Type B pancreatic cell (in vitro differentiated cells): ENCODE results near the gene RIPK3. TPM values are rescaled to one million over a fixed set of nuclear protein-coding genes. Genes with fewer than 3 reads are reported as not detected.

ENCODE experiments used
- DNase-seq: peaks from one replicate; pipeline ENCODE4 v3.0.0; 2021; ENCODE audit warnings: mixed read lengths; ENCODE audit not compliant: unreplicated experiment; ENCODE audit errors: extremely low spot score
- H3K27ac Mint-ChIP-seq: 2 replicates; pipeline ENCODE4 v1.8.0; 2021; ENCODE audit warnings: mild to moderate bottlenecking, mixed read lengths
- H3K27me3 Mint-ChIP-seq: 2 replicates; pipeline ENCODE4 v1.8.0; 2021; ENCODE audit warnings: mixed read lengths
- H3K36me3 Mint-ChIP-seq: 2 replicates; pipeline ENCODE4 v1.8.0; 2021; ENCODE audit warnings: mixed read lengths
- H3K4me1 Mint-ChIP-seq: one replicate; pipeline ENCODE4 v1.8.0; 2021; ENCODE audit warnings: mixed read lengths; ENCODE audit not compliant: unreplicated experiment
- H3K4me3 Mint-ChIP-seq: 2 replicates; pipeline ENCODE4 v1.8.0; 2021; ENCODE audit warnings: mild to moderate bottlenecking, mixed read lengths
- H3K9me3 Mint-ChIP-seq: 2 replicates; pipeline ENCODE4 v1.8.0; 2021; ENCODE audit warnings: mixed read lengths
- total RNA-seq: library from RNA; stranded (reverse); gene quantifications from 2 replicates; pipeline ENCODE4 v1.2.1, GENCODE V29; 2021; ENCODE audit warnings: low replicate concordance
- TF ChIP-seq, protein P1 (sequence below): fragments of 200-600 bp; sonication (generic); conservative IDR thresholded peaks from 2 replicates; pipeline ENCODE4 v1.5.0; 2021; ENCODE audit warnings: antibody characterized with exemption, mild to moderate bottlenecking

RIPK3 gene
- total RNA-seq, 1 donor from 2014 or later, result 5.6 TPM

GRCh38 chr14:24364841-24365240 lies 25.1 kb upstream of the RIPK3 start:
- Mint-ChIP-seq H3K36me3 (no peaks in the 10 kb centered on the region), H3K27ac (no peak overlapping the region), H3K9me3 (no peaks in the 10 kb centered on the region), H3K27me3 (peaks cover 13% of the 10 kb centered on the region), H3K4me1 (peaks cover 15% of the 10 kb centered on the region), H3K4me3 (no peak overlapping the region)
- TF ChIP-seq, protein P1, sequence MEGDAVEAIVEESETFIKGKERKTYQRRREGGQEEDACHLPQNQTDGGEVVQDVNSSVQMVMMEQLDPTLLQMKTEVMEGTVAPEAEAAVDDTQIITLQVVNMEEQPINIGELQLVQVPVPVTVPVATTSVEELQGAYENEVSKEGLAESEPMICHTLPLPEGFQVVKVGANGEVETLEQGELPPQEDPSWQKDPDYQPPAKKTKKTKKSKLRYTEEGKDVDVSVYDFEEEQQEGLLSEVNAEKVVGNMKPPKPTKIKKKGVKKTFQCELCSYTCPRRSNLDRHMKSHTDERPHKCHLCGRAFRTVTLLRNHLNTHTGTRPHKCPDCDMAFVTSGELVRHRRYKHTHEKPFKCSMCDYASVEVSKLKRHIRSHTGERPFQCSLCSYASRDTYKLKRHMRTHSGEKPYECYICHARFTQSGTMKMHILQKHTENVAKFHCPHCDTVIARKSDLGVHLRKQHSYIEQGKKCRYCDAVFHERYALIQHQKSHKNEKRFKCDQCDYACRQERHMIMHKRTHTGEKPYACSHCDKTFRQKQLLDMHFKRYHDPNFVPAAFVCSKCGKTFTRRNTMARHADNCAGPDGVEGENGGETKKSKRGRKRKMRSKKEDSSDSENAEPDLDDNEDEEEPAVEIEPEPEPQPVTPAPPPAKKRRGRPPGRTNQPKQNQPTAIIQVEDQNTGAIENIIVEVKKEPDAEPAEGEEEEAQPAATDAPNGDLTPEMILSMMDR, result no peak
- DNase-seq, result no peak

- H3K4me3 Mint-ChIP-seq, result no peak overlapping the region
- peaks cover 15% of the 10 kb centered on the region for H3K4me1 Mint-ChIP-seq
- TF ChIP-seq, protein P1, result no peak
- no peaks in the 10 kb centered on the region for H3K9me3 Mint-ChIP-seq
- peaks cover 17% of the 10 kb centered on the region for H3K27me3 Mint-ChIP-seq
- DNase-seq, result no peak
- H3K36me3 Mint-ChIP-seq, result no peaks in the 10 kb centered on the region
- H3K27ac Mint-ChIP-seq, result no peak overlapping the region
Measured at GRCh38 chr14:24363401-24363800, 23.6 kb upstream of the RIPK3 start.

DNA sequence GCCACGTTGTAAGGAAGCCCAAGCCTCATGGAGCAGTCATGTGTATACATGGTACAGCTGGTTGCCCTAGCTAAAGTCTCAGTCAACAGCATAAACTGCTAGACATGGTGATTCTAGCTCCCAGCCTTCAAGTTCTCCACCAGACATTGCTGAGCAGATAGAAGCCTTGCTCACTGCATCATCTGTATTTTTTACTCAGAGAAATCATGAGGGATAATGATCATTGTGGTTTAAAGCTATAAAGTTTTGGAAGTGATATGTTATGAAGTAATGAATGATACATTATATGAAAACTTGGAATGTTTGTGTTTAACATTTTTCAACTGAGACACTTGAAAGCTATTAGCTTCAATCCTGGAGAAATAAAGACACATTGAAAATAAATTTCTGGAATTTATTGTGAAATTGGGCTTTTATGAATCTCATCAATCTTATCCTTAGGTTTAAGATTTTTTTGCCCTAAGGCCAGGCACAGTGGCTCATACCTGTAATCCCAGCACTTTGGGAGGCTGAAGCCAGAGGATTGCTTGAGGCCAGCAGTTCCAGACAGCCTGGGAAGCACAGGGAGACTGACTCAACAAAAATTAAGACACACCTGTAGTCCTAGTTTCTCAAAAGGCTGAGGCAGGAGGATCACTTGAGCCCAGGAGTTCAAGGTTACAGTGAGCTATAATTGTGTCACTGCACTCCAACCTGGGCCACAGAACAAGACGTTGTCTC lies 22.6 kb upstream of the RIPK3 start:
- peaks cover 9% of the 10 kb centered on the region for H3K4me1 Mint-ChIP-seq
- no peaks in the 10 kb centered on the region for H3K9me3 Mint-ChIP-seq
- H3K27ac Mint-ChIP-seq, result no peak overlapping the region
- no peak for DNase-seq
- H3K27me3 Mint-ChIP-seq, result peaks cover 18% of the 10 kb centered on the region
- TF ChIP-seq, protein P1, result no peak
- no peaks in the 10 kb centered on the region for H3K36me3 Mint-ChIP-seq
- no peak overlapping the region for H3K4me3 Mint-ChIP-seq

- no peak for DNase-seq
- TF ChIP-seq, protein P1, result no peak
- Mint-ChIP-seq H3K4me1 (peaks cover 7% of the 10 kb centered on the region), H3K9me3 (no peaks in the 10 kb centered on the region), H3K36me3 (no peaks in the 10 kb centered on the region), H3K27me3 (peaks cover 23% of the 10 kb centered on the region), H3K27ac (no peak overlapping the region), H3K4me3 (no peak overlapping the region)
Measured at GRCh38 chr14:24361326-24361725, 21.5 kb upstream of the RIPK3 start.

GRCh38 chr14:24360281-24360680 lies 20.5 kb upstream of the RIPK3 start:
- Mint-ChIP-seq H3K27ac (no peak overlapping the region), H3K36me3 (no peaks in the 10 kb centered on the region), H3K4me1 (no peaks in the 10 kb centered on the region), H3K27me3 (peaks cover 23% of the 10 kb centered on the region), H3K4me3 (no peak overlapping the region), H3K9me3 (no peaks in the 10 kb centered on the region)
- TF ChIP-seq, protein P1, result no peak
- no peak for DNase-seq
